ENCODE data around the gene DGKK.

DNA sequence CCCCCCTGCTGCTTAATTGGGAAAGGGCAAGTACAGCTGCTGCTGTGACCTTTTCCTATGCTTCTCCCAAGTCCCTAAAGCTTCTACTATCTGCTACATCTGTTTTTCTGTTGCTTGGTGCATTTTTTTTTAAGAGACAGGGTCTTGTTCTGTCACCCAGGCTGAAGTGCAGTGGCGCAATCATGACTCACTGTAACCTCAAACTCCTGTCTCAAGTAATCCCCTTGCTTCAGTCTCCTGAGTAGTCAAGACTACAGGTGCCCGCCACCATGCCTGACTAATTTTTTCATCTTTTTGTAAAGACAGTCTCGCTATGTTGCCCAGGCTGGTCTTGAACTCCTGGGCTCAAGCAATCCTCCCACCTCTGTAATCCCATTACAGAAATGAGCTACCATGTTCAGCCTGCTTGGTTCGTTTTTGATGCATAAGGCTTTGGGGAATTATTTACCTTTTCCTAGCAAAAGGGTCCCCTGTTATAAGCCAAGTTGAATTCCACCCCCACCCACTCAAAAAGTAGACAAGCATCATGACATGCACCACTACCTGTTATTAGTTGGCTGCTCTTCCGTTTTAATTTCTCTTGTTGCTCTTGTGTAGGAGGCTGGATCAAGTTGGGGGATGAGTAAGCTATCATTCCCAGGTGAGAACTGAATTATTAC, 39.6 kb downstream of the DGKK start:
- TF ChIP-seq, protein P1, sequence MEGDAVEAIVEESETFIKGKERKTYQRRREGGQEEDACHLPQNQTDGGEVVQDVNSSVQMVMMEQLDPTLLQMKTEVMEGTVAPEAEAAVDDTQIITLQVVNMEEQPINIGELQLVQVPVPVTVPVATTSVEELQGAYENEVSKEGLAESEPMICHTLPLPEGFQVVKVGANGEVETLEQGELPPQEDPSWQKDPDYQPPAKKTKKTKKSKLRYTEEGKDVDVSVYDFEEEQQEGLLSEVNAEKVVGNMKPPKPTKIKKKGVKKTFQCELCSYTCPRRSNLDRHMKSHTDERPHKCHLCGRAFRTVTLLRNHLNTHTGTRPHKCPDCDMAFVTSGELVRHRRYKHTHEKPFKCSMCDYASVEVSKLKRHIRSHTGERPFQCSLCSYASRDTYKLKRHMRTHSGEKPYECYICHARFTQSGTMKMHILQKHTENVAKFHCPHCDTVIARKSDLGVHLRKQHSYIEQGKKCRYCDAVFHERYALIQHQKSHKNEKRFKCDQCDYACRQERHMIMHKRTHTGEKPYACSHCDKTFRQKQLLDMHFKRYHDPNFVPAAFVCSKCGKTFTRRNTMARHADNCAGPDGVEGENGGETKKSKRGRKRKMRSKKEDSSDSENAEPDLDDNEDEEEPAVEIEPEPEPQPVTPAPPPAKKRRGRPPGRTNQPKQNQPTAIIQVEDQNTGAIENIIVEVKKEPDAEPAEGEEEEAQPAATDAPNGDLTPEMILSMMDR (IDR thresholded peaks at IDR 0.05), result no peak
- TF ChIP-seq POLR2A (IDR thresholded peaks at IDR 0.05), result no peak

All from heart left ventricle (tissue), 13 donors.